ENCODE results near the gene TEX38.
"Not testable (repeated sequence)": the region's sequence is repeated elsewhere in the genome, so short reads cannot be mapped to it uniquely, and the experiment has no call there.

Gene TEX38

DNA sequence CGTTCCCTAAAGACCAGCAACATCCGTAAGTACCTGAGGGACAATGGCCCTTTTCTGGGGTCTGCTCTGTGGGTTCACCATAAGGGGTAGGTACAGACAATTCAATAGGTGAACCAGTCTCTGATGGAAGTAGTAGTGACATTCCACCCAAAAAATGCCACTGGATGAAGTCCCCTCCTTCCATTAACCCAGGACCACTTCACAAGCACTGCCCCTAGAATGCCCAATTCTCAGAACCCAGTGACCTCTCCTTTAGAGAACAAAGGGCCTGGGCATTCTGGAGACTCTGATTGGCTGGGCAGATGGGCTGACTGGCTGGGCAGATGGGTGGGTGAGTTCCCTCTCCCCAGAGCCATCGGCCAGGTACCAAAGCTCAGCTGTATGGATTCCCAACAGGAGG lies at the start of gene TEX38:
TEX38 (plus strand) TSS at position 301 of the 400 bp plus-strand sequence; CDS start at position 382, 81 bp downstream.
- no peak for DNase-seq (ENCODE audit: low spot score)

DNA sequence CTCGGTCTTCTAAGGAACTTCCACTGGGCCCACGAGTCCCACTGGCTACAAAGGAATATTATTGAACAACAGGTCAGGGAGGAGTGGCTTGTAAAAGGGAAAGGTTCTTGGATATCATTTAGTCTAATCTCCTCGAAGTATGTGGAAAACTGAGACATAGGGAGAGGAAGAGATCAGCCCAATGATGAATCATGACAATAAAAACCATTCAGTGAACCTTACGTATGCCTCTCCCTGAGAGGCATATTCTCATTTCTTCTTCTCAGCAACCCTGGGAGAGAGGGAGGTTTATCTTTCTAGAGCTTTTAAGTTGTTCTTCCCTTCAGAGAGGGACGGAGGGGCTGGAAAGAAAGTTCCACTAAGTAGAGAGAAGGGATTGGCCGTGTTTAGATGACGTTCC lies 49.7 kb upstream of the TEX38 start:
- no peak for DNase-seq (ENCODE audit: low spot score)

DNA sequence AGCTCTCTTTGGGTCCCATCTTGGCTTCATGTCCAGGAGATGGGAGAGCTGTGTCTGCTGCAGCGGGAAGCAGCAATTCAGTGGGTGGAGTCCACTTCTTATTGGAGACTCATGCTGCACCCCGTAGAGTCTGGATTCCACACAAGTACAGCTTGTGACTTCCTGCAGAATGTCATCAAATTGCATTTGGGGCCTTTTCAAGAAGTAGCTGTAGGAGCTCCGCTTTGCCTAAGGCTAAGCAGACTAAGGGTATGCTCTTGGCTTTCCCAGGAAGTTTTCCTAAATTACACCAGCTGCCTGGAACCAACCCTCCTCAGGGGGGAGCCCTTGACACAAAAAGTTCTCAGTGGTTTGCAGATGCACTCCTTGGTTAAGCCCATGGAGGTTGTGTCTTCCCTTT lies 49.3 kb upstream of the TEX38 start:
- no peak for DNase-seq (ENCODE audit: low spot score)

- peak; percentile 33 for DNase-seq (ENCODE audit: low spot score)
These were observed 47.7 kb upstream of the TEX38 start for GRCh38 chr1:46623743-46624644.

- no peak for DNase-seq (ENCODE audit: low spot score)
These were observed 40.9 kb upstream of the TEX38 start for GRCh38 chr1:46630719-46631118.

DNA sequence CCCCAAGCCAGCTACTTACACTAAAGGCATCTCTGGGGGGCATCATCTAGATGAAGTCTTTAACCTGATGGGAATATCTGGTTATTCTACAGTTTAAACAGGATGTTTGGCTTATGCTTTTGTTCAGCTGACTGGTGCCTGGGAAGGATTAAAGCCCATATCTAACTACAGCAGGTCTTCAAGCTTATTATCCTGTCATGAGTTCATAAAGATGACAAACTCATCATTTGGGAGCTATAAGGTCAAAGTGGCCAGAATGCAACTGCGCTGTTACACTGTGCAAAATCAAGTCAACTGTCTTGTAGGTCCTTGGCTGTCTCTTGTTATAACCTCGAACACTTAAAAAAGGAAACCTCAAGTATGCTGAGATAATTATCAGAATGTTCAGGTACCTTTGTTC lies 36.4 kb upstream of the TEX38 start:
- no peak for DNase-seq (ENCODE audit: low spot score)

DNA sequence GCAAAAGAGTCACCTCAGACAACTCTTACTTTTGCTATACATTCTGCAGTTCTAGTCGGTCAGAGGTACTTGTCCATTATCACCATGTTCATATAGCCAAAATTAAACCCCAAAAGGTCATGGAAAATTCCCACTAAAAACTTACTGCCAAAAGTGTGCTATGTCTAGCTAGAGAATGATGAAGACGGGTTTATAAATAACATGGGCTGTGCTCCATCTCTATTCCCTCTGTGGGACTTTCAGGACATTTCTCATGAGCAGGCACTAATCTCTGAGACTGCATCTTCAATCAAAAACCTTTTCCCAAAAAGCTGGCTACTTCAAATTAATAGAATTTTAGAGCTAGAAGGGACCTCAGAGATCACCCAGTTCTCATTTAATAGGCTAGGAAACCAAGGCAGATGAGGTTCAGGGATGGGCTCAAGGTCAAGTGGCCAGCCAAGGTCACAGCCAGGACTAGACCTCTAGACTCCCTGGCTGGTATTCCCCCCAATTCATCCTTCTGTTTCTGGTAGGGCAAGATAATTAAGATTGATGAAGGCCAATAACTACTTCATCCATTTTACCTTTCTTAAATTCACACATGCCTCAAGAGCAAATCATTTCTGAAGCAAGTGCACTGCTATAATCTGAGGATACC lies 34.1 kb upstream of the TEX38 start:
- DNase-seq (ENCODE audit: low spot score), result no peak

GRCh38 chr1:46638921-46639320 lies 32.7 kb upstream of the TEX38 start:
- DNase-seq (ENCODE audit: low spot score), result no peak

DNA sequence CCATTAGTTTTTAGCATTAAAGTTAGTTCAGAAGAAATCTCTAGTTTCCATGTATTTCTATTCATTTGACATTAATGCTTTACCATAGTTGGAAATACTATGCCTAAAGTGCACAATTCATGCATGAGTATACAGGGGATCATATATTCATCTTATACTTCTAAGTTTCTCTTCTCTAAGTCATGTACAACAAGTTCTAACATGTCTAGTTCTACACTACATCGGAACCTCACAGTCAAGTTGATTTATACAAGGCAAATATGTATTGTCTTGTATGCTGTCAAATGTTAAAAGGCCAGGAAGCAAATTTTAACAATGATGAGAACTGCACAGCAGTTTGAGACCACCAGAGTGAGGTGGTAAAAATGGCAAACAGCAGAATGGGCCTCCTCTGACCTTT lies 32.1 kb upstream of the TEX38 start:
- no peak for DNase-seq (ENCODE audit: low spot score)

GRCh38 chr1:46642115-46642680 lies 29.5 kb upstream of the TEX38 start:
- DNase-seq (ENCODE audit: low spot score), result no peak

- DNase-seq (ENCODE audit: low spot score), result no peak
These were observed 28.3 kb upstream of the TEX38 start for GRCh38 chr1:46643368-46643775.

GRCh38 chr1:46645815-46646214 lies 25.8 kb upstream of the TEX38 start:
- DNase-seq (ENCODE audit: low spot score), result no peak

- DNase-seq (ENCODE audit: low spot score), result no peak
These were observed 25.3 kb upstream of the TEX38 start for GRCh38 chr1:46646331-46646730.

DNA sequence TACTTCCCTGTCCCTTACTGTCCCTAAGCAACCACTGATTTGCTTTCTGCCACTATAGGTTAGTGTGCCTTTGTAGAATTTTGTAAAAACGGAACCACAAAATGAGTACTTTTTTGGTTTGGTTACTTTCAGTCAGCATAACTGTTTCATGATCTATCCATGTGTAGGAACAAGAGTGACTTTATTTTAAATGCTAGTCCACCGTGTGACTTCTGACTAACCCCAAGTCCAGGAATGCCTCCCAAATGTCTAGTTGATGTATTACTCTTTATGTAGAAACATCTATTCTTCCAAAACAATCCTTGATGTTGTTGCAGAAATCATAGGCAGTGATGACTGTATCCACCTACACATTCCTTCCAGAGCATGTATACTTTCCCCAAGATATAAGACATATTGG lies 24.8 kb upstream of the TEX38 start:
- DNase-seq (ENCODE audit: low spot score), result no peak

DNA sequence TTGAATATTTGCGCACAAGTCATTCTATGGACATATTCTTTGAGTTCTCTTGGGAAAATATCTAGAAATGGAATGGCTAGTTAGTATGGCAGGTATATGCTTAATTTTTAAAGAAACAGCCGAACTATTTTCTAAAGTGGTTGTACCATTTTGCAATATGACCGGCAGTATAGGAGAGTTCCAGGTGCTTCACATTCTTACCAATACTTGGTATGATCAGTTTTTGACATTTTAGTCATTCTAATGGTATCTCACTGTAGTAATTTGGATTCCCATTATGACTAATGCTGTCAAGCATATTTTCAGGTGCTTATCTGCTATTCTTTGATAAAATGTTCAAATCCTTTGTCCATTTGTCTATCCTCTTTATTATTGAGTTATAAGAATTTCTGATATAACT lies 24.0 kb upstream of the TEX38 start:
- DNase-seq (ENCODE audit: low spot score), result no peak

DNA sequence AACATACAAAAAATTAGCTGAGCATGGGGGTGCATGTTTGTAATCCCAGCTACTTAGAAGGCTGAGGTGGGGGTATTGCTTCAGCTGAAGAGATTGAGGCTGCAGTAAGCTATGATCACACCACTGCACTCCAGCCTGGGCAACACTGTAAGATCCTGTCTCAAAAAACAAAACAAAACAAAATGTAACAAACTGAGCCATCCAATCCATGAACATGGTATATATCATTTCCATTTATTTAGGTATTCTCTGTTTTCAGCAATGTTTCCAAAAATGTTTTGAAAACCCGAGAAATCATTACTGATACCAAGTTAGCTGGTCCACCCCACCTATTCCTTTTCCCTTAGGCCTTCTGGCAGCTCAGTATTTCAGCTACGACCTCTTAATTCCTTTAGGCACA lies 21.9 kb upstream of the TEX38 start:
- DNase-seq (ENCODE audit: low spot score), result no peak

GRCh38 chr1:46650491-46650890 lies 21.2 kb upstream of the TEX38 start:
- no peak for DNase-seq (ENCODE audit: low spot score)

GRCh38 chr1:46651152-46651551 lies 20.5 kb upstream of the TEX38 start:
- not testable (repeated sequence) for DNase-seq (ENCODE audit: low spot score)

DNA sequence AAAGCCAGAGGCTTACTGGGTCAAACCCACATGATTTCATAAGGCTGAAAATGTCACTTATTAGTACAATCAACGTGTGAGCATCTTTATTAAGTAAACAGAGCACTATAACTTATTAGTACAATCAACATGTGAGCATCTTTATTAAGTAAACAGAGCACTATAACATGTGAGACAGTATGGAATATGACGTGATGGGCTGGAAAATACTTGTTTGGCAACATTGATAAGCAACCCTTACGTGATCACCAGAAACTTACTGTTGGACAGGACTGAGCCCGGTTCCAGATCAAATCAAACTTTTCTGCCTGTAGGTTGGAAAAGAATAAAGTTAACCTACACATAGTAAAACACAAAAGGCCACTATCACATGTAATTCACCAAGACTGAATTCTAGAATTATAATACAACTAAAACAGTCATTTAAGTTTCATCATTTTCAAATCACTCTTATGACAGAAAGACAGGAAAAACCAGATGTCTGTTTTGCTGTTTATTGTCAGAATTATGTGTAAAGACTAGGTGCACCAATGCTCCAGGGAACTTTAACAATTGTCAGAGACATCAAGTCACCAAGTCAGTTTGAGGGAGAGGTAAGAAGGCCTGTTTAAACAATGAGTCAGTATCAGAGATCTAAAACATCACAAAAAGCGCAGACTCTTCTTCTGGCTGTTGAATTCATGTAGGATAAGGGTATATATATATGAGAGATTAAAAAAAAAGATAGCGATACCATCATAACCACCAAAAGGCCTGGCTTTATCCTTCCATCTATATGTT lies 19.1 kb upstream of the TEX38 start:
- DNase-seq (ENCODE audit: low spot score), result no peak

DNA sequence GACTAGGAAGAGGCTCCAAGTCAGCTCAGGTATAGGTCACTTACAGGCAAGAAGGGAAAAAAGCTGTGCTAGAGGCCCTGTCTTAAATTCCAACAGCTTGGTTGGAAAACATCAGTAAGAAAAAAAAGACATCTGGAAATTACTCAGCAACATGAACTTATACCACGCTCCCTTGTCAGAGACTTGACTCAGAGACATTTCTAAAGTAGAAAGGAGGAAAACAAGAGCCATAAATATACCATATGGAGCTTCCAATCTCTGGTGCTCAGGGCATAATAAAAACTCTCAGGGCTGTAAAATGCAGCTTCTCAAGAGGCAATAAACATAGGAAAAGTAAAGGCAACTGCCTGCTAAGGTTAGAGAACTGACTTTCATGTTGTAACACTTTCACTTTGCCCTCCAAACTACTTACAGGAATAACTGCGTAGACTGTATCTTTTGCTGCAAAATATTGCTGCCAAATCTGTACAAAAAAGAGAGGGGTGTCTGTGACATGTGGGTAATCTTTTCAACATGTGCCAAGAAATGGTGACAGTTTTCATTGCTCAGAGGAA lies 18.2 kb upstream of the TEX38 start:
- no peak for DNase-seq (ENCODE audit: low spot score)

DNA sequence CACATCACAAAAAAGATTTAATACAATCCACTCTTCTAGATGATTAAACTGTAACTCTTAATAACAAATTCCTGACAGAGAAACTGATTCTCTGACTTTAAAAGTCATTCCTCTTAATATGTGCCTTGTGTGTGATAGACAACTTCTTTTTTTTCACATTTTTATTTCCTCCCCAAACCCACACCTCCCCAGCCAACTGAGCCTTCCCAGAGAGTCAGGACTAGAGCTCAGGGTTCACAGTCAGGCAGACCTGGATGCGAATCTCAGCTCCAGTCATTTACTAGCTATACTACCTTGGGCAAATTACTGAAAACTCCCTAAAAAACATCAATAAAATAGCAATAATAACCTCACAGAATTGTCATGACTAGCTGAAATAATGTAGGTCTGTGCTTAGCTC lies 17.6 kb upstream of the TEX38 start:
- no peak for DNase-seq (ENCODE audit: low spot score)

DNA sequence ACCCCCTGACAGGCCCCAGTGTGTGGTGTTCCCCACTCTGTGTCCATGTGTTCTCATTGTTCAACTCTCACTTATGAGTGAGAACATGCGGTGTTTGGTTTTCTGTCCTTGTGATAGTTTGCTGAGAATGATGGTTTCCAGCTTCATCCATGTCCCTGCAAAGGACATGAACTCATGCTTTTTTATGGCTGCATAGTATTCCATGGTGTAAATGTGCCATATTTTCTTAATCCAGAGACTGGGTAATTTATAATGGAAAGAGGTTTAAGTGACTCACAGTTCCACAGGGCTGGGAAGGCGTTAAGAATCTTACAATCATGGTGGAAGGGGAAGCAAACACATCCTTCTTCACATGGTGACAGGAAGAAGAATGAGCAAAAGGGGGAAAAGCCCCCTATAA lies 17.0 kb upstream of the TEX38 start:
- not testable (repeated sequence) for DNase-seq (ENCODE audit: low spot score)
